ENCODE measurements around the gene LINC01488.

Gene LINC01488

GRCh38 chr11:69459848-69460539 lies 21.5 kb upstream of the LINC01488 start:
- no peak for TF ChIP-seq CTCF (IDR thresholded peaks at IDR 0.05; ENCODE audit: insufficient read depth, low read depth, low read length, missing control alignments)
- no peak for DNase-seq (ENCODE audit: low read depth)
- no peak overlapping the region for H3K4me3 ChIP-seq (ENCODE audit: low read depth, low read length)

GRCh38 chr11:69460540-69461257 lies 20.8 kb upstream of the LINC01488 start:
- H3K4me3 ChIP-seq (ENCODE audit: low read depth, low read length): no peak overlapping the region
- TF ChIP-seq CTCF (IDR thresholded peaks at IDR 0.05; ENCODE audit: insufficient read depth, low read depth, low read length, missing control alignments): no peak
- DNase-seq (ENCODE audit: low read depth): no peak

GRCh38 chr11:69461272-69461962 lies 20.0 kb upstream of the LINC01488 start:
- H3K4me3 ChIP-seq (ENCODE audit: low read depth, low read length): no peak overlapping the region
- no peak for TF ChIP-seq CTCF (IDR thresholded peaks at IDR 0.05; ENCODE audit: insufficient read depth, low read depth, low read length, missing control alignments)
- DNase-seq (ENCODE audit: low read depth): no peak

GRCh38 chr11:69462106-69462951 lies 19.1 kb upstream of the LINC01488 start:
- H3K4me3 ChIP-seq (ENCODE audit: low read depth, low read length): no peak overlapping the region
- DNase-seq (ENCODE audit: low read depth): no peak
- TF ChIP-seq CTCF (IDR thresholded peaks at IDR 0.05; ENCODE audit: insufficient read depth, low read depth, low read length, missing control alignments): no peak

GRCh38 chr11:69463181-69463994 lies 18.1 kb upstream of the LINC01488 start:
- DNase-seq (ENCODE audit: low read depth): no peak
- TF ChIP-seq CTCF (IDR thresholded peaks at IDR 0.05; ENCODE audit: insufficient read depth, low read depth, low read length, missing control alignments): no peak

More at GRCh38 chr11:69463181-69463994, 18.1 kb upstream of the LINC01488 start:
- no peak overlapping the region for H3K4me3 ChIP-seq (ENCODE audit: low read depth, low read length)

Measured in GM12865 (cell line).